CD14-positive monocyte (primary cell): ENCODE measurements around the gene SELENOI. TPM values are rescaled to one million over a fixed set of nuclear protein-coding genes. Genes with fewer than 3 reads are reported as not detected.

Source experiments
- DNase-seq, 3 donors: peaks; one replicate each; pipeline ENCODE4 v3.0.0-alpha.2; 2011 to 2022
- H2AFZ ChIP-seq: 2 replicates; pipeline ENCODE4 v1.6.0; 2012; ENCODE audit warnings: mild to moderate bottlenecking, low read depth, low read length, inconsistent platforms; ENCODE audit not compliant: insufficient read depth, poor library complexity, severe bottlenecking
- H3K27ac ChIP-seq, 2 donors: 1 replicate in 1 of 2; 2 replicates in 1 of 2; pipeline ENCODE4 v1.5.1; 2012 to 2013; ENCODE audit warnings: low read length in 2 of 2, control low read depth in 1 of 2, inconsistent platforms in 1 of 2, low read depth in 1 of 2, mild to moderate bottlenecking in 1 of 2
- H3K27me3 ChIP-seq, 2 donors: one replicate each; pipeline versions ENCODE4 v1.6.0 to v1.6.1; 2011 to 2013; ENCODE audit warnings: low read length in 2 of 2; ENCODE audit not compliant: control insufficient read depth in 2 of 2, insufficient read depth in 2 of 2
- H3K36me3 ChIP-seq, 2 donors: replicated peaks in 1 of 2; 1 replicate in 1 of 2; 2 replicates in 1 of 2; pipeline versions ENCODE4 v1.5.1 to v1.6.1; 2012 to 2013; ENCODE audit warnings: low read length in 2 of 2, control low read depth in 1 of 2, inconsistent platforms in 1 of 2, mild to moderate bottlenecking in 1 of 2; ENCODE audit not compliant: insufficient read depth in 2 of 2, control insufficient read depth in 1 of 2
- H3K4me1 ChIP-seq, 2 donors: 1 replicate in 1 of 2; 2 replicates in 1 of 2; pipeline versions ENCODE4 v1.5.1 to v1.6.1; 2012 to 2013; ENCODE audit warnings: low read length in 2 of 2, control low read depth in 1 of 2, inconsistent platforms in 1 of 2, mild to moderate bottlenecking in 1 of 2, moderate library complexity in 1 of 2; ENCODE audit not compliant: insufficient read depth in 2 of 2, control insufficient read depth in 1 of 2
- H3K4me2 ChIP-seq: replicated peaks from 2 replicates; pipeline ENCODE3; 2012; ENCODE audit warnings: low read length, moderate library complexity, mild to moderate bottlenecking; ENCODE audit not compliant: poor library complexity, severe bottlenecking; ENCODE audit errors: extremely low read depth
- H3K4me3 ChIP-seq, 3 experiments: fragments of 200-600 bp in 1 of 3; sonication (generic) in 1 of 3; replicated peaks in 1 of 3; 1 replicate in 2 of 3; 2 replicates in 1 of 3; pipeline ENCODE4 v1.5.1; 2011 to 2013; ENCODE audit warnings: low read length in 3 of 3, mild to moderate bottlenecking in 3 of 3, control low read depth in 2 of 3, low read depth in 2 of 3, inconsistent platforms in 1 of 3, moderate library complexity in 1 of 3
- H3K79me2 ChIP-seq: 2 replicates; pipeline ENCODE4 v1.6.0; 2012; ENCODE audit warnings: mild to moderate bottlenecking, control low read depth, inconsistent platforms, low read length, moderate library complexity; ENCODE audit not compliant: insufficient read depth
- H3K9ac ChIP-seq: 2 replicates; pipeline ENCODE4 v1.6.0; 2017; ENCODE audit warnings: low read length, mild to moderate bottlenecking; ENCODE audit not compliant: insufficient read depth, poor library complexity, severe bottlenecking
- H3K9me3 ChIP-seq, 2 donors: replicated peaks in 1 of 2; 1 replicate in 1 of 2; 2 replicates in 1 of 2; pipeline versions ENCODE4 v1.5.1 to v1.6.1; 2012 to 2013; ENCODE audit warnings: low read length in 2 of 2, control low read depth in 1 of 2; ENCODE audit not compliant: control insufficient read depth in 1 of 2, insufficient read depth in 1 of 2
- H4K20me1 ChIP-seq: 2 replicates; pipeline ENCODE4 v1.6.0; 2012; ENCODE audit warnings: mild to moderate bottlenecking, low read length, control low read depth, moderate library complexity; ENCODE audit not compliant: insufficient read depth
- H3K27ac Mint-ChIP-seq, 7 donors: one replicate each; pipeline ENCODE4 v1.8.0; 2020; ENCODE audit warnings: mild to moderate bottlenecking in 7 of 7, mixed read lengths in 7 of 7, moderate library complexity in 6 of 7, inconsistent platforms in 2 of 7
- H3K27me3 Mint-ChIP-seq, 3 donors: one replicate each; pipeline ENCODE4 v1.8.0; 2021 to 2022; ENCODE audit warnings: low read depth in 3 of 3, mild to moderate bottlenecking in 3 of 3, mixed read lengths in 3 of 3, moderate library complexity in 3 of 3, inconsistent platforms in 1 of 3
- H3K36me3 Mint-ChIP-seq, 2 donors: one replicate each; pipeline ENCODE4 v1.8.0; 2020; ENCODE audit warnings: mixed read lengths in 2 of 2, inconsistent platforms in 1 of 2, mild to moderate bottlenecking in 1 of 2
- H3K4me1 Mint-ChIP-seq: one replicate; pipeline ENCODE4 v1.8.0; 2020; ENCODE audit warnings: mild to moderate bottlenecking, mixed read lengths
- H3K4me3 Mint-ChIP-seq, 2 donors: one replicate each; pipeline ENCODE4 v1.8.0; 2020; ENCODE audit warnings: mild to moderate bottlenecking in 2 of 2, mixed read lengths in 2 of 2, moderate library complexity in 1 of 2
- H3K9me3 Mint-ChIP-seq, 7 donors: one replicate each; pipeline ENCODE4 v1.8.0; 2020 to 2022; ENCODE audit warnings: mixed read lengths in 7 of 7, mild to moderate bottlenecking in 6 of 7, moderate library complexity in 6 of 7, inconsistent platforms in 2 of 7
- WGBS: methylation state at CpG from one replicate; pipeline ENCODE4 v1.1.5; 2013; ENCODE audit warnings: missing lambda C conversion rate; ENCODE audit not compliant: insufficient coverage; 5-methylcytosine and 5-hydroxymethylcytosine counted together
- intact Hi-C, 2 donors: fragments of 100-400 bp; cut with micrococcal nuclease; formaldehyde crosslinking; loops; one replicate each; pipeline versions ENCODE4 v1.15.0 to v1.15.1; 2023
- polyA plus RNA-seq, 3 donors: library from polyadenylated mRNA; depleted of rRNA in 1 of 3; unstranded in 2 of 3; stranded (reverse) in 1 of 3; fragments of 300-500 nt in 2 of 3; fragments of >200 nt in 1 of 3; fragmentation: Illumina TruSeq in 2 of 3; gene quantifications; 1 replicate in 2 of 3; 2 replicates in 1 of 3; pipeline ENCODE4 v1.2.3, GENCODE V29; 2012 to 2021
- TF ChIP-seq, protein P1 (sequence below): fragments of 200-600 bp; IDR thresholded peaks from one replicate; pipeline ENCODE4 v1.8.0; 2022; ENCODE audit warnings: antibody characterized with exemption, mild to moderate bottlenecking

The SELENOI gene
- polyA plus RNA-seq, 3 donors = 2.3 to 3.2 (median 2.5) TPM

- Histone ChIP-seq H3K9ac (no peak overlapping the region), H3K9me3 (no peaks in the 10 kb centered on the region), H3K79me2 (no peaks in the 10 kb centered on the region), H3K4me1 (no peaks in the 10 kb centered on the region), H3K4me3 (no peak overlapping the region), H3K27ac (no peak overlapping the region), H3K27me3 (no peaks in the 10 kb centered on the region), H3K36me3 (peaks cover 16 to 27% of the 10 kb centered on the region in 2 donors), H2AFZ (no peak overlapping the region), H4K20me1 (no peaks in the 10 kb centered on the region), H3K4me2 (no peak overlapping the region)
- Mint-ChIP-seq H3K36me3 (peaks cover 19 to 21% of the 10 kb centered on the region in 2 donors), H3K27ac (no peak overlapping the region), H3K9me3 (no peaks in the 10 kb centered on the region), H3K27me3 (peaks cover 0 to 1% (median 0%) of the 10 kb centered on the region in 3 donors), H3K4me3 (no peak overlapping the region), H3K4me1 (peaks cover 3% of the 10 kb centered on the region)
- intact Hi-C loops = no loop called here
- DNase-seq = no peak
- 76% methylated on average over 4 of the region's 4 CpGs for WGBS
- TF ChIP-seq, protein P1, sequence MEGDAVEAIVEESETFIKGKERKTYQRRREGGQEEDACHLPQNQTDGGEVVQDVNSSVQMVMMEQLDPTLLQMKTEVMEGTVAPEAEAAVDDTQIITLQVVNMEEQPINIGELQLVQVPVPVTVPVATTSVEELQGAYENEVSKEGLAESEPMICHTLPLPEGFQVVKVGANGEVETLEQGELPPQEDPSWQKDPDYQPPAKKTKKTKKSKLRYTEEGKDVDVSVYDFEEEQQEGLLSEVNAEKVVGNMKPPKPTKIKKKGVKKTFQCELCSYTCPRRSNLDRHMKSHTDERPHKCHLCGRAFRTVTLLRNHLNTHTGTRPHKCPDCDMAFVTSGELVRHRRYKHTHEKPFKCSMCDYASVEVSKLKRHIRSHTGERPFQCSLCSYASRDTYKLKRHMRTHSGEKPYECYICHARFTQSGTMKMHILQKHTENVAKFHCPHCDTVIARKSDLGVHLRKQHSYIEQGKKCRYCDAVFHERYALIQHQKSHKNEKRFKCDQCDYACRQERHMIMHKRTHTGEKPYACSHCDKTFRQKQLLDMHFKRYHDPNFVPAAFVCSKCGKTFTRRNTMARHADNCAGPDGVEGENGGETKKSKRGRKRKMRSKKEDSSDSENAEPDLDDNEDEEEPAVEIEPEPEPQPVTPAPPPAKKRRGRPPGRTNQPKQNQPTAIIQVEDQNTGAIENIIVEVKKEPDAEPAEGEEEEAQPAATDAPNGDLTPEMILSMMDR = no peak
Observed at GRCh38 chr2:26395394-26395793, 49.5 kb downstream of the SELENOI start.

GRCh38 chr2:26396734-26397298 is 50.9 kb downstream of the SELENOI start:
- Histone ChIP-seq H3K4me2 (no peak overlapping the region), H3K9ac (no peak overlapping the region), H3K9me3 (no peaks in the 10 kb centered on the region), H3K4me3 (no peak overlapping the region), H3K79me2 (no peaks in the 10 kb centered on the region), H3K4me1 (peaks cover 6 to 7% of the 10 kb centered on the region in 2 donors), H3K27ac (no peak overlapping the region), H2AFZ (no peak overlapping the region), H4K20me1 (no peaks in the 10 kb centered on the region), H3K36me3 (peaks cover 10 to 13% of the 10 kb centered on the region in 2 donors), H3K27me3 (peaks cover 0 to 10% of the 10 kb centered on the region in 2 donors)
- 100% methylated on average over 4 of the region's 5 CpGs for WGBS
- no peak for DNase-seq
- intact Hi-C loops = no loop called here
- Mint-ChIP-seq H3K36me3 (peaks cover 10 to 12% of the 10 kb centered on the region in 2 donors), H3K27ac (no peak overlapping the region), H3K4me1 (peaks cover 10% of the 10 kb centered on the region), H3K9me3 (no peaks in the 10 kb centered on the region), H3K27me3 (peaks cover 3 to 10% (median 8%) of the 10 kb centered on the region in 3 donors), H3K4me3 (no peak overlapping the region)
- TF ChIP-seq, protein P1 = no peak
